Vagina (tissue), 2 donors: ENCODE measurements around the gene DIAPH2.

ENCODE experiments used
- POLR2A ChIP-seq, 2 donors: fragments of 450-650 bp; IDR thresholded peaks; one replicate each; pipeline ENCODE4 v1.6.1; 2017; ENCODE audit warnings: antibody characterized with exemption in 2 of 2, mild to moderate bottlenecking in 2 of 2, moderate library complexity in 2 of 2
- TF ChIP-seq, protein P1 (sequence below), 3 experiments: fragments of 450-650 bp in 2 of 3; fragments of 200-600 bp in 1 of 3; sonication (generic) in 1 of 3; IDR thresholded peaks; one replicate each; pipeline ENCODE4 v1.5.1; 2017 to 2019; ENCODE audit warnings: antibody characterized with exemption in 3 of 3, mild to moderate bottlenecking in 2 of 3, moderate library complexity in 2 of 3

GRCh38 chrX:97616883-97617530, 932.4 kb downstream of the DIAPH2 start:
- TF ChIP-seq, protein P1, sequence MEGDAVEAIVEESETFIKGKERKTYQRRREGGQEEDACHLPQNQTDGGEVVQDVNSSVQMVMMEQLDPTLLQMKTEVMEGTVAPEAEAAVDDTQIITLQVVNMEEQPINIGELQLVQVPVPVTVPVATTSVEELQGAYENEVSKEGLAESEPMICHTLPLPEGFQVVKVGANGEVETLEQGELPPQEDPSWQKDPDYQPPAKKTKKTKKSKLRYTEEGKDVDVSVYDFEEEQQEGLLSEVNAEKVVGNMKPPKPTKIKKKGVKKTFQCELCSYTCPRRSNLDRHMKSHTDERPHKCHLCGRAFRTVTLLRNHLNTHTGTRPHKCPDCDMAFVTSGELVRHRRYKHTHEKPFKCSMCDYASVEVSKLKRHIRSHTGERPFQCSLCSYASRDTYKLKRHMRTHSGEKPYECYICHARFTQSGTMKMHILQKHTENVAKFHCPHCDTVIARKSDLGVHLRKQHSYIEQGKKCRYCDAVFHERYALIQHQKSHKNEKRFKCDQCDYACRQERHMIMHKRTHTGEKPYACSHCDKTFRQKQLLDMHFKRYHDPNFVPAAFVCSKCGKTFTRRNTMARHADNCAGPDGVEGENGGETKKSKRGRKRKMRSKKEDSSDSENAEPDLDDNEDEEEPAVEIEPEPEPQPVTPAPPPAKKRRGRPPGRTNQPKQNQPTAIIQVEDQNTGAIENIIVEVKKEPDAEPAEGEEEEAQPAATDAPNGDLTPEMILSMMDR (IDR thresholded peaks at IDR 0.05) = no peak
- TF ChIP-seq POLR2A (IDR thresholded peaks at IDR 0.05) = no peak
